Measurements from ENCODE around the gene COL26A1.
"Not testable (repeated sequence)": the region's sequence is repeated elsewhere in the genome, so short reads cannot be mapped to it uniquely, and the experiment has no call there.

Gene COL26A1

GRCh38 chr7:101553018-101553770 is 190.5 kb downstream of the COL26A1 start:
- no peak for DNase-seq (ENCODE audit: low read depth in 2 of 2)

GRCh38 chr7:101553771-101554445 is 191.2 kb downstream of the COL26A1 start:
- no peak for DNase-seq (ENCODE audit: low read depth in 2 of 2)

- DNase-seq (ENCODE audit: low read depth in 2 of 2): no peak
These were observed 192.1 kb downstream of the COL26A1 start for GRCh38 chr7:101554584-101555268.

DNA sequence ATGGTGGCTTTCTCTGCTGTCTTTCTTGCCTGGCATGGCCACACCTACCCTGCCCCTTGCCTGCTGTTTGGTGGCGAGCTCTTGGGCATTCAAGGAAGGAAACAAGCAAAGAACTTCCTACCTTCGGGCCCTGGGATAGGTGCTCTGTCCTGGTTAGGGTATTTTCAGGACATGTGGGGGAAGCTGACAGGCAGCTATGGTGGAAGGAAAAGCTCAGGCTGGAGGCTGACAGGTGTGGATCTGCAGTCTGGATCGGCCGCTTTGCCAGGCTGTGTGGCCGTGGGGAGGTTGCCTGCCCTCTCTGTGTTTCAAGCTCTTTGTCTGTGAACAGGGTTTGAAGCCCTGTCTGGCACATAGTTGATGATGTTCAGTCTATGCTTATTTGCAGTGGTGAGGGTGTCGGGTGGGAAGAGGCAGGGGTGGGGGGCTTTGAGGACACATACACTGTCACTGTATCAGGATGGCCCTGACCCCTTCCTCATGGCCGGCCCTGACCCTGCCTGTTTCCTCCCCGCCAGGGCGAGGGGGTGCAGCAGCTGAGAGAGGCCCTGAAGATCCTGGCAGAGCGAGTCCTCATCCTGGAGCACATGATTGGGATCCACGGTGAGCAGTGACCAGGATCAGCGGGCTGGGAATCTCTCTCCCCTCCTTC is 192.7 kb downstream of the COL26A1 start:
- DNase-seq (ENCODE audit: low read depth in 2 of 2): no peak

DNA sequence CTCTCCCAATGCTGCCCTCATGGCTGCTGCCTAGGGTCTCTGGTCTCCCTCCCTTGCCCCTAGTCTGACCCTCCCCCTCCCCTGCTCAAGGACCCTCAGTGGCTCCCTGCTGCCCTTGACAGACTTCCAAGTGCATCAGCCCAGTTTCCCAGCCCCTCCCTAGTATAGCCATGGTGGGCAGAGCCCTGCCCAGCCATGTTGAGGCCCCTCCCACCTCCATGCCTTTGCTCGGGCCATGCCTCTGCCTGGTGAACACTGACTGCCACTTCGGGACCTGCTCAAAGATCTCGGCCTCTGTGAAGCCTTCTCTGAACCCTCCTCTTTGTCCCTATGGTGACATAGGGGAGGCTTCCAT is 193.2 kb downstream of the COL26A1 start:
- no peak for DNase-seq (ENCODE audit: low read depth in 2 of 2)

GRCh38 chr7:101556453-101556968 is 193.8 kb downstream of the COL26A1 start:
- no peak for DNase-seq (ENCODE audit: low read depth in 2 of 2)

DNA sequence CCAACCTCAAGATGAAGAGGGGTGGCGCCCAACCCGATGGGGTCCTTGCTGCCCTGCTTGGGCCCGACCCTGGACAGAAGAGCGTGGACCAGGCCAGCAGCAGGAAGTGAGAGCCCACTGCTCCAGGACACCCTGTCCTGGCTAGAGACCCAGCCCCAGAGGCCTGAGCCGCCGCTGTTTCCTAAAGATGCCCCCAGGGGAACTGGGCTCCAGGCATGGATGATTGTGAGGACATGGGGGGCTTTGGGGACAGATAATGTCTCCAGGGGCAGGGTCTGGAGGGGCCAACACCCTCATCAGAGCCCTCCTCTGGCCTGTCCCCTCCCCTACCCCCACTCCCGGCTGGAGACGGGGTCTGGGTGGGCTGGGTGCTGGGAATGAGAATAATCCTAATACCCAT is 194.7 kb downstream of the COL26A1 start:
- DNase-seq (ENCODE audit: low read depth in 2 of 2): no peak

GRCh38 chr7:101557978-101558741 is 195.5 kb downstream of the COL26A1 start:
- no peak for DNase-seq (ENCODE audit: low read depth in 2 of 2)

DNA sequence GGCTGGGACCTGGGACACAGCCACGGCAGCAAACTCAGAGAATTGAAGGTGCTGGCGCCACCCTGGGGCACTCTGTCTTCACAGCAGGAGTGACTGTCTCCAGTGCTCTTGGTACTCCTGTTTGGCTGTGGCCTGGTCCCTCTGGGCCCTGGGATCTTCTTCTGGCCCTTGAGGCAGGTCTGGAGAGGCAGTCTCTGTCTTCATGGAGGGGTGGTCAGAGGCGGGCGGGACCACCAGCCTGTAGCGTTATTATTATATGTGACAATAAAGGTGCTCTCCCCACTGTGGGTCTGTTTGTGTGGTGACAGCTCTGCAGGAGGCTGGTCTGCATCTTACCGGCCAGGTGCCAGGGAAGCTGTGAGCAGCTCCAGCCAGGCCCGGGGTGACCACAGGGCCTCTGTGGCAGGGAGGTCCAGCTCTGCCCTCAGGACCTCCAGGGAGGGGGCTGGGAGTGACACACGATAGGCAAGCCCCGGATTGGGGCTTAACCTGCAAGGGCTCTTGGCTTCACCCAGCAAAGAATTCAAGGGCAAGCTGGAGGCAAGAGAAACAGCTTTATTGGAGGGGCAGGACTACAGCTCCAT is 196.2 kb downstream of the COL26A1 start:
- DNase-seq (ENCODE audit: low read depth in 2 of 2): no peak

- no peak for DNase-seq (ENCODE audit: low read depth in 2 of 2)
These were observed 196.9 kb downstream of the COL26A1 start for GRCh38 chr7:101559586-101559985.

DNA sequence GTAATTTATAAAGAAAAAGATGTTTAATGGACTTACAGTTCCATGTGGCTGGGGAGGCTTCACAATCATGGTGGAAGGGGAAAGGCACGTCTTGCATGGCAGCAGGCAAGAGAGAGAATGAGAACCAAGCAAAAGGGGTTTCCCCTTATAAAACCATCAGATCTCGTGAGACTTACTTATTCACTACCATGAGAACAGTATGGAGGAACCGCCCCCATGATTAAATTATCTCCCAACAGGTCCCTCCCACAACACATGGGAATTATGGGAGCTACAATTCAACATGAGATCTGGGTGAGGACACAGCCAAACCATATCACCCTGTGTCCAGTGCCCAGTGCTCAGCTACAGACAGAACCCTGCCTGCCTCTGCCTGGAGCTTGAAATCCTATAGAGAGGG is 197.3 kb downstream of the COL26A1 start:
- not testable (repeated sequence) for DNase-seq (ENCODE audit: low read depth in 2 of 2)

- no peak for DNase-seq (ENCODE audit: low read depth in 2 of 2)
These were observed 198.2 kb downstream of the COL26A1 start for GRCh38 chr7:101560856-101561255.

GRCh38 chr7:101561293-101561692 is 198.6 kb downstream of the COL26A1 start:
- DNase-seq (ENCODE audit: low read depth in 2 of 2): not testable (repeated sequence)

GRCh38 chr7:101562531-101563197 is 200.0 kb downstream of the COL26A1 start:
- no peak for DNase-seq (ENCODE audit: low read depth in 2 of 2)

DNA sequence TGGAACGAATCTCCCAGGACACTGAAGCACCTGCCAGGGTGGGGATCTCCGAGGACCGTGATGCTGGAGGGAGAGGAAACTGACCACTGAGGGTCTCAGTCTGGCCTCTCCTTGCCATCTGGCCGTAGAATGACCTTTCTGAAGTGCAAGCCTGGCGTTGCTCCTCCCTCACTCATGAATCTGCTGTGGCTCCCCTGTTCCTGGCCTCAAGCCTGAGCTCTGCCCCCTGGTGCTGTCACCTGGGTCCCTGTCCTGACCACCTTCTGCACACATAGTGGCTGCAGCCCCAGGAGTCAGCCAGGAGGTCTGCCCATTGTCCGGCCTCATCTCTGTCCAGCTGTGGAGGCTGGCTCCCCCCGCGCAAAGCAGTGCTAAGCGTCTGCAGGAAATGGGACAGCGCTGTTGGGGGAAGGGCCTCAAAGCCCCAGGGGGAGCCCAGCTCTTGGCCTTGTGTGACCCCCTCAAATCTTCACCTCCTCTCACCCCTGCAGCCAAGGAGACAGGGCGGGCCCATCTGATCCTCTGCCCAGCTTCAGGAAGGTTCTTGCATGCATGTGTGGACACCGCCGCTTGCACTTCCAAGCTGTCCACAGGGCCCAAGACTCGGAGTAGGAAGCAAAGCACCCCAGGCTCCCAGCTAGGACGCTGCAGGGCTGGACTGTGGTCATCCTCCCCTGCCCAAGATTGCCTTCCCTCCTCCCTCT is 200.7 kb downstream of the COL26A1 start:
- DNase-seq (ENCODE audit: low read depth in 2 of 2): no peak

GRCh38 chr7:101563943-101564777 is 201.5 kb downstream of the COL26A1 start:
- DNase-seq (ENCODE audit: low read depth in 2 of 2): no peak

- DNase-seq (ENCODE audit: low read depth in 2 of 2): no peak
These were observed 202.1 kb downstream of the COL26A1 start for GRCh38 chr7:101564778-101565211.

GRCh38 chr7:101565601-101566209 is 203.0 kb downstream of the COL26A1 start:
- no peak for DNase-seq (ENCODE audit: low read depth in 2 of 2)
